ENCODE results near the gene TMEM209.

The TMEM209 gene

DNA sequence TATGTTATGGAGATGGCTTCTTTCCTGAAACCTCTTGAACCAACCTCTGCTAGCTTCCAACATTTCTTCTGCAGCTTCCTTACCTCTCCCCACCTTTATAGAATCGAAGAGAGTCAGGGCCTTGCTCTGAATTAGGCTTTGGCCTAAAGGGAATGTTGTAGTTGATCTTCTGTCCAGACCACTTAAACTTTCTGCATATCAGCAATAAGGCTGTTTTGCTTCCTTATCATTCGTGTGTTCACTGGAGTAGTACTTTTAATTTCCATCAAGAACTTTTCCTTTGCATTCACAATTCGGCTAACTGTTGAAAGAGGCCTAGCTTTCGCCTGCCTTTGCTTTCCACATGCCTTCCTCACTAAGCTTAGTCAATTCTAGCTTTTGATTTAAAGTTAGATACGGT, 86.9 kb downstream of the TMEM209 start:
- DNase-seq, result no peak

DNA sequence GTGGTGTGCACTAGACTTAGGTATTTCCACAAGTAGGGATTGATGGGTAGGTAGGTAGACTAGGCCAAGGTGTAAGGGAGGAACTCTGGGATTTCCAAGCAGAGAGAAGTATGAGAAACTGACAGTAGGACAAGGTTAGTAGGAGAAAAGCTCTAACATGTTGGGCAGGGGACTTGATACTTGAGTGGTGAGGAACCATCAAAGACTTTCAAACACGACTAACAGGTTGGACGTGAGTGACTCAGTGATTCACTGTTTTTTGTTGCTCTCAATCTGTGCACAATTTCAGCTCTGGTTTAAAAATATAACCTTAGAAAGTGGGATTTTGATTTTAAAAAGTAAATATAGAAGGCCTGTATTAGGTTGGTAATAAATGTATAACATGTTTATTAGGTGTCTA, 90.4 kb downstream of the TMEM209 start:
- DNase-seq, result no peak

All from GF-D8 (cell line).